HepG2 (cell line): Measurements from ENCODE around the gene LCLAT1.

ENCODE experiments used
- FOXJ3 ChIP-seq: sonication (generic); formaldehyde crosslinking; IDR thresholded peaks from 2 replicates; pipeline ENCODE4 v1.4.0; 2020; ENCODE audit warnings: missing genetic modification reagents, mild to moderate bottlenecking, borderline replicate concordance
- JUNB ChIP-seq: sonication (generic); formaldehyde crosslinking; IDR thresholded peaks from 2 replicates; pipeline ENCODE4 v1.8.0; 2022; ENCODE audit warnings: missing genetic modification reagents, mild to moderate bottlenecking, borderline replicate concordance
- NBN ChIP-seq: fragments of 450-650 bp; conservative IDR thresholded peaks from 2 replicates; pipeline ENCODE4 v1.6.1; 2017
- PHF8 ChIP-seq: sonication (generic); formaldehyde crosslinking; IDR thresholded peaks from 2 replicates; pipeline ENCODE4 v1.5.0; 2020; ENCODE audit warnings: missing genetic modification reagents
- TCF12 ChIP-seq, 2 experiments: fragments of 450-650 bp in 1 of 2; sonication (generic) in 1 of 2; formaldehyde crosslinking in 1 of 2; IDR thresholded peaks; 2 replicates each; pipeline versions ENCODE4 v1.6.1 to v1.8.0; 2017 to 2022; ENCODE audit warnings: antibody characterized with exemption in 1 of 2, mild to moderate bottlenecking in 1 of 2, missing genetic modification reagents in 1 of 2, moderate library complexity in 1 of 2
- THRA ChIP-seq: sonication (generic); formaldehyde crosslinking; IDR thresholded peaks from 2 replicates; pipeline ENCODE4 v1.4.0; 2020; ENCODE audit warnings: missing genetic modification reagents, borderline replicate concordance
- ZNF281 ChIP-seq: sonication (generic); formaldehyde crosslinking; IDR thresholded peaks from 2 replicates; pipeline ENCODE4 v1.4.0; 2020; ENCODE audit warnings: missing genetic modification reagents, borderline replicate concordance
- TF ChIP-seq, protein P1 (sequence below): IDR thresholded peaks from 2 replicates; pipeline ENCODE4 v1.6.1; 2016; ENCODE audit warnings: low read depth, borderline replicate concordance

- TF ChIP-seq, protein P1, sequence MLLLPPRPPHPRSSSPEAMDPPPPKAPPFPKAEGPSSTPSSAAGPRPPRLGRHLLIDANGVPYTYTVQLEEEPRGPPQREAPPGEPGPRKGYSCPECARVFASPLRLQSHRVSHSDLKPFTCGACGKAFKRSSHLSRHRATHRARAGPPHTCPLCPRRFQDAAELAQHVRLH (CRISPR knock-in tag) = no peak
- TF ChIP-seq TCF12 (IDR thresholded peaks at IDR 0.05) (no peak), TCF12 (CRISPR knock-in tag; IDR thresholded peaks at IDR 0.05) (no peak), JUNB (CRISPR knock-in tag) (no peak), ZNF281 (CRISPR knock-in tag) (no peak), NBN (no peak), FOXJ3 (CRISPR knock-in tag) (no peak), THRA (no peak), PHF8 (CRISPR knock-in tag) (no peak)
Measured at GRCh38 chr2:30541680-30542079, 94.6 kb downstream of the LCLAT1 start.
